Measurements from ENCODE around the gene KNDC1. TPM values are rescaled to one million over a fixed set of nuclear protein-coding genes. Genes with fewer than 3 reads are reported as not detected.

The KNDC1 gene
- polyA plus RNA-seq, 1 donor from 2014 or later: 4.3 TPM

- Histone ChIP-seq H3K36me3 (ENCODE audit: insufficient read depth, low read length) (no peaks in the 10 kb centered on the region), H3K27me3 (ENCODE audit: insufficient read depth, low read depth, low read length) (no peaks in the 10 kb centered on the region), H3K9me2 (ENCODE audit: insufficient read depth, low read length) (no peaks in the 10 kb centered on the region), H3K4me3 (ENCODE audit: low read length) (no peak overlapping the region), H2AFZ (ENCODE audit: low read depth, low read length) (no peak overlapping the region), H3K4me2 (ENCODE audit: low read length) (no peak overlapping the region), H3K9me3 (ENCODE audit: low read length) (no peaks in the 10 kb centered on the region), H3K9ac (ENCODE audit: low read length) (no peak overlapping the region), H3K27ac (ENCODE audit: low read length) (no peak overlapping the region), H4K20me1 (ENCODE audit: insufficient read depth) (no peaks in the 10 kb centered on the region), H3K79me2 (replicated peaks; ENCODE audit: insufficient read depth, low read length) (no peaks in the 10 kb centered on the region), H3F3A (ENCODE audit: insufficient read depth, low read length, poor library complexity, severe bottlenecking) (no peaks in the 10 kb centered on the region)
- TF ChIP-seq EP300 (conservative IDR thresholded peaks at IDR 0.05; ENCODE audit: poor library complexity, severe bottlenecking): no peak
- no peak for TF ChIP-seq EZH2 (IDR thresholded peaks at IDR 0.05; ENCODE audit: borderline replicate concordance, insufficient read depth, low read length, poor library complexity, severe bottlenecking)
- no peak for TF ChIP-seq CTCF (IDR thresholded peaks at IDR 0.05; ENCODE audit: poor library complexity, severe bottlenecking)
- no peak for TF ChIP-seq SMC3 (conservative IDR thresholded peaks at IDR 0.05; ENCODE audit: poor library complexity)
- TF ChIP-seq REST (IDR thresholded peaks at IDR 0.05; ENCODE audit: borderline replicate concordance): no peak
- no peak for TF ChIP-seq TAF1 (IDR thresholded peaks at IDR 0.05; ENCODE audit: low read depth)
- no peak for TF ChIP-seq MXI1 (conservative IDR thresholded peaks at IDR 0.05; ENCODE audit: poor library complexity, severe bottlenecking)
- TF ChIP-seq POLR2AphosphoS5 (IDR thresholded peaks at IDR 0.05): no peak
- no peak for TF ChIP-seq RAD21 (conservative IDR thresholded peaks at IDR 0.05)
These were observed 44.4 kb downstream of the KNDC1 start for GRCh38 chr10:133204226-133205015.

GRCh38 chr10:133205146-133205545, 45.1 kb downstream of the KNDC1 start:
- H3K79me2 ChIP-seq (replicated peaks; ENCODE audit: insufficient read depth, low read length): no peaks in the 10 kb centered on the region
- H3K9ac ChIP-seq (ENCODE audit: low read length): no peak overlapping the region
- H3K4me3 ChIP-seq (ENCODE audit: low read length): no peak overlapping the region
- no peak for TF ChIP-seq EZH2 (IDR thresholded peaks at IDR 0.05; ENCODE audit: borderline replicate concordance, insufficient read depth, low read length, poor library complexity, severe bottlenecking)
- no peak for TF ChIP-seq REST (IDR thresholded peaks at IDR 0.05; ENCODE audit: borderline replicate concordance)
- no peak for TF ChIP-seq TAF1 (IDR thresholded peaks at IDR 0.05; ENCODE audit: low read depth)
- no peak for TF ChIP-seq RAD21 (conservative IDR thresholded peaks at IDR 0.05)
- no peak for TF ChIP-seq POLR2AphosphoS5 (IDR thresholded peaks at IDR 0.05)
- no peak for TF ChIP-seq SMC3 (conservative IDR thresholded peaks at IDR 0.05; ENCODE audit: poor library complexity)
- no peak for TF ChIP-seq MXI1 (conservative IDR thresholded peaks at IDR 0.05; ENCODE audit: poor library complexity, severe bottlenecking)
- TF ChIP-seq EP300 (conservative IDR thresholded peaks at IDR 0.05; ENCODE audit: poor library complexity, severe bottlenecking): no peak
- TF ChIP-seq CTCF (IDR thresholded peaks at IDR 0.05; ENCODE audit: poor library complexity, severe bottlenecking): no peak
- no peaks in the 10 kb centered on the region for H3K36me3 ChIP-seq (ENCODE audit: insufficient read depth, low read length)
- no peaks in the 10 kb centered on the region for H3K27me3 ChIP-seq (ENCODE audit: insufficient read depth, low read depth, low read length)
- no peaks in the 10 kb centered on the region for H3K9me3 ChIP-seq (ENCODE audit: low read length)
- H3F3A ChIP-seq (ENCODE audit: insufficient read depth, low read length, poor library complexity, severe bottlenecking): no peaks in the 10 kb centered on the region
- no peaks in the 10 kb centered on the region for H3K9me2 ChIP-seq (ENCODE audit: insufficient read depth, low read length)
- no peaks in the 10 kb centered on the region for H4K20me1 ChIP-seq (ENCODE audit: insufficient read depth)
- H3K4me2 ChIP-seq (ENCODE audit: low read length): no peak overlapping the region
- no peak overlapping the region for H2AFZ ChIP-seq (ENCODE audit: low read depth, low read length)
- H3K27ac ChIP-seq (ENCODE audit: low read length): no peak overlapping the region
